COLO668 (cell line): Measurements from ENCODE around the gene BEST1.
"Not testable (repeated sequence)": the region's sequence is repeated elsewhere in the genome, so short reads cannot be mapped to it uniquely, and the experiment has no call there.

ENCODE experiments used
- DNase-seq: peaks from one replicate; lab custom pipeline; 2025; ENCODE audit not compliant: unreplicated experiment; lab: John Stamatoyannopoulos, UW

BEST1 gene

GRCh38 chr11:61975638-61976419 is 25.7 kb downstream of the BEST1 start:
- DNase-seq: no peak

GRCh38 chr11:61976420-61976800 is 26.3 kb downstream of the BEST1 start:
- no peak for DNase-seq

DNA sequence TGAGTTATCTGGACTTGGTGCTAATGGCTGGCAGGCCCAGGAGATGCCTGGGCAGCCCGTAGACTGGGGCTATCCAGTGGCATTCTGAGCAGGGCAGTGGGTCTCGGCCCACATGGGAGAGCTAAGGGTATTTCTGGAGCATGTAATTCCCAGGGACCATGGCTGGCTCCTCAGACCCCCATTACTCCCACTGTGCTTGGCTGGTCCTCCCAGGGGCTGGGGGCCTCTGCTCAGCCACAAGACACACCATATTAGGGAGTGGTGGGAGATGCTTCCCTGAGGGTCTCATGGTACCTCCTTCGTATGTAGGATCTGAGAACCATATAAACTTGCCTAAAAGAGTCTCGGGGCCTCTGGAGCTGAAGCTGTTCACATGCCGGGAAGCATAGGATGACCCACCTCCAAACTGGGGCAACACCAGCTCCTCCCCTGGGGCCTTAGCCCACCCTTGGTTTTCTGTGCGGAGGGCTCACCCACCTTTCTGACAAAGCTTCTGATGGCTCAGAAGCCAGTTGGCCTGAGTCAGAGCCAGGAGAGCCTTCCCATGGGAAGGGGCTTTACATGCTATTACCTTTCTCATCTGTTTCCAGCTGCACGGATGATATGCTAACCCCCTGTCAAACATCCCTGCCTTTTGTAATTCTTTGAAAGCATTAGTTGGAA is 26.8 kb downstream of the BEST1 start:
- no peak for DNase-seq

GRCh38 chr11:61978703-61979661 is 28.8 kb downstream of the BEST1 start:
- DNase-seq: no peak

GRCh38 chr11:61980783-61981541 is 30.8 kb downstream of the BEST1 start:
- DNase-seq: no peak

- no peak for DNase-seq
Observed at GRCh38 chr11:61983419-61983818, 33.3 kb downstream of the BEST1 start.

DNA sequence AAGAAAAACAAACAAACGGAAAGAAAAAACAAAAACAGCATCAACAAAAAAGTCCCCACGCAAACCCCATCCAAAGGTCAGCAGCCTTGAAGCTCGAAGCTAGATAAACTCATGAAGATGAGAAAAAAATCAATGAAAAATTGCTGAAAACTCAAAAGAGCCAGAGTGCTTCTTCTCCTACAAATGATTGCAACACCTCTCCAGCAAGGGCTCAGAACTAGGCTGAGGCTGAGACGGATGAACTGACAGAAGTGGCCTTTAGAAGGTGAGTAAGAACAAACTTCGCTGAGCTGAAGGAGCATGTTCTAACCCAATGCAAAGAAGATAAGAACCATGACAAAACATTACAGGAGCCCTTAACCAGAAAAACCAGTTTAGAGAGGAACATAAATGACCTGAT is 35.7 kb downstream of the BEST1 start:
- no peak for DNase-seq

DNA sequence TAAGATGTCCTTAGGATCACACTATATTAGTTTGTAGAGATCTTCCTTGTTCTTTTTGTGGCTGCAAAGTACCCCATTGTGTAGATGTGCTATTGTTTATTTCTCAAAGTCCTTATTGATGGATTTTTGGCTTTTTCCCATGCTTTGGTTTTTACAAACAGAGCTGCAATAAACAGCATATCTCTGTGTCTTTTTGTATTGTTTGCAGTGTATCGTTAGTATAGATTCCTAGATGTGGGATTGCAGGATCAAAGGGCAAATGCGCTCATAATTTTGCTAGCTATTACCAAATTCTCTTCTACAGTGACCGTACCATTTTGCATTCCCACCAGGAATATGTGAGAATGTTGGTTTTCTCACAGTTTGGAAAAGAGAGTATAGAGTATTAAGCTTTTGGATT is 44.8 kb downstream of the BEST1 start:
- no peak for DNase-seq

GRCh38 chr11:61996933-61997332 is 46.8 kb downstream of the BEST1 start:
- DNase-seq: no peak

DNA sequence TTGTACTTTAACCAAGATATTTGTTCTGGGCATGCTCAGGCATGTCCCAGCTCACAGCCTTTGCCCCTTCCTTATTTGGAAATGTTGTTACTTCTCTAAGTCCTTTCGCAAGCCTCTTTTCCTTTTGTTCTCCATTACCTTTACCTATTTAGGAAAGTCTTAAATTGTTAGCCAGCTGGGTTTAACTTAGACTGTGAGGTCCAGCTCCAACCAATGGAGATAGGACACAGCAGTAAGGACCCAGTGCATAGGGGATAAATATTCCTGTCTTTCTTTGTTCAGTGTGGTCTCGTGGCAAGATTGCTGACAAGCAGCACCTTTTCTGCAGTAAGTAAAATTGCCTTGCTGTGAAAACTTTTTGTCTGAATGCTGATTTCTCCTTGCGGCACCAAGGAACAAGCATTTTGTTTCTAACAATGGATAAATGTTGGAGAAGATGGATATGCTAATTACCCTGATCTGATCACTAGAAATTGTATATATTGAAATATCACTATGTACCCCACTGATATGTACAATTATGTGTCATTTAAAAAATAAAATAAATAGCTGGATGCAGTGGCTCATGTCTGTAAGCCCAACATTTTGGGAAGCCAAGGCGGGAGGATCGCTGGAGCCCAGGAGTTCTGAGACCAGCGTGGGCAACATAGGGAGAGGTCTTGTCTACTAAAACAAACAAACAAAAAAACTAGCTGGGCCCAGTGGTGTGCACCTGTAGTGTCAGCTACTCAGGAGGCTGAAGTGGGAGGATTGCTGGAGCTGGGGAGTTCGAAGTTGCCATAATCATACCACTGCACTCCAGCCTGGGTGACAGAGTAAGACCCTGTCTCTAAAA is 49.2 kb downstream of the BEST1 start:
- no peak for DNase-seq

DNA sequence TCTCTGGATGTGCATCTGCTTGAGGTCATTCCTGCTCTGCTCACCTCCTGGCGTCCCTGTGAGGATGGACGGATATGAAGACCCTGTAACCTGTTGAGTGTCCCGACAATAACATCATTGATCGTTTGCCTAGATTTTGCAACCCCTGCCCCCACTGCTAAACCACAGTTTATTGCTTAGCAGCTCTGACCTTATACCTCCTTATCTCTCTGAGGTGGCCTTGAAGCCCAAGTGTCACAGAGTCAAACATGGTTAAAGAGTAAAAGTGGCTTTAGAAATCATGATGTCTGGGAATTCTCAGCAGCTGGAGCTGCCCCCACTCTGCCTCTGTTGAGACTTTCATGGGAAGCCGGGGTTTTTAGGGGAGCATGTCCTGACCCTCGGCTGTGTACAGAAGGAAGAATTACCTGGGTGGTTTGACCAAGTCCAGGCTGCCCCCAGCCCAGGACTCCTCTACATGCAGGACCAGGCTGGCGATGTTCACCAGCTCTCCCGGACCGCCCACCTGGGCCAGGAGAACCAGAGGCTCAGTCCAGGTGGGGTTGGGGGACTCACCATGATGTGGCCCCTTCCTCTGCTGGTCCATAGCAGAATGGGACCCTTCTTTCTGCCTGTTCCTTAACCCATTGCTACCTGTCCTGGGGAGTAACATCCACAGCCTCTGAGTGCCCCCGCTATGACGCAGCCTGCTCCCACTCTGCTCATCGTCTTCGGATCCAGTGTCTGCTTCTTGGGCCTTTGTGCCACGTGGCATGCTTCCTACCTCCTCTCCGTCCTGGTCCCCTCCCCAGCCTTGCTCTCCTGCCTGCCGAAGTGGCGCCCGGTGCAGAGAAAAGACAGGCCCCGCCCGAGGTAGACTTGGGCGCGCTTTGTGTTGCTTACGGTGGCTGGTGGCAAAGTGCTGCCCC is 50.6 kb downstream of the BEST1 start:
- DNase-seq: no peak

- no peak for DNase-seq
Observed at GRCh38 chr11:62001450-62002191, 51.5 kb downstream of the BEST1 start.

DNA sequence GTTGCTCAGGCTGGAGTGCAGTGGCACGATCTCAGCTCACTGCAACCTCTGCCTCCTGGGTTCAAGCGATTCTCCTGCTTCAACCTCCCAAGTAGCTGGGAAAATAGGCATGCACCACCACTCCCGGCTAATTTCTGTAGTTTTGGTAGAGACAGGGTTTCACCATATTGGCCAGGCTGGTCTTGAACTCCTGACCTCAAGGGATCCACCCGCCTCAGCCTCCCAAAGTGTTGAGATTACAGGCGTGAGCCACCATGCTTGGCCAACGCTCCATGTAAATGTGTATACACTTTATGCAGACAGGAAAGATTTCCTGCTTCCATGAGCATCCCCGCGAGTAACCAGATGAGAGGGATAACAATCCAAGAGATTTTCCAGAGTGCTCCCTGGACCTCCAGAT is 52.1 kb downstream of the BEST1 start:
- DNase-seq: not testable (repeated sequence)

DNA sequence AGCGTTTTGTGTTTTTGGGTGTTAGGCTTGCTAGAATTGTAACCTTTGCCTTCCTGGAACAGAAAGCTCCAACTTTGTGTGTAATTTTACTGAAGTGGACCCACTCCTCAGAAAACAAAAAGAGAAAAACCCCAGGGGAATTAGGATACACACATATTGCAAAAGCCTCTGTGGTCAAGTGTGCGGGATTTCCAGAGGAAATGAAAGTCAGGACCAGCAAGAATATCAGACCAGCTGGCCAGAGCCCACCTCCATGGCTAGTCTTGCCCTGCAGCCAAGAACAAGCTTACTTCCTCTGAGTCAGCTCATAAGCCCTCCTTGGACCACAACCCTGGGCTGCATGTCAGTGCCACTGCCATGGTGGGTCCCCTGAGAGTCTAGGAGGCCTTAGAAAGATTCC is 54.3 kb downstream of the BEST1 start:
- no peak for DNase-seq

- DNase-seq: no peak
Observed at GRCh38 chr11:62008193-62008592, 58.0 kb downstream of the BEST1 start.

GRCh38 chr11:62010935-62011528 is 60.9 kb downstream of the BEST1 start:
- no peak for DNase-seq

GRCh38 chr11:62011881-62012280 is 61.7 kb downstream of the BEST1 start:
- no peak for DNase-seq

- no peak for DNase-seq
Observed at GRCh38 chr11:62012451-62012831, 62.3 kb downstream of the BEST1 start.
